Heart left ventricle (tissue), 13 donors: Measurements from ENCODE around the gene MPHOSPH8.

Experiments
- CTCF ChIP-seq, 12 donors: fragments of 200-600 bp; sonication (generic) in 4 of 12; IDR thresholded peaks; one replicate each; pipeline versions ENCODE4 v1.5.0 to v1.8.0; 2018 to 2022; ENCODE audit warnings: antibody characterized with exemption in 12 of 12, mild to moderate bottlenecking in 5 of 12
- POLR2A ChIP-seq, 2 donors: fragments of 450-650 bp; IDR thresholded peaks; one replicate each; pipeline ENCODE4 v1.6.1; 2017; ENCODE audit warnings: antibody characterized with exemption in 2 of 2, mild to moderate bottlenecking in 2 of 2, moderate library complexity in 2 of 2
- donor health status: ischemic (EF 13 %, LVEDD 7.1; RV severe dilation, severe dysfunction).
- donor health status: DM: no; HTN: yes; CAD: no.
- donor health status: DM: no; HTN: no; CAD: no.
- donor health status: ischemic (EF 25% LVEDD 6.9; RV normal size, moderate dysfunction).
- donor health status: ischemic (EF 25% LVEDD 5.7; RV mildly dilated, moderate dysfunction).
- donor health status: ischemic (EF 35%, LVEDD 5.7; RV mildly dilated, moderate dysfunction).
- donor health status: nonischemic (EF 11% LVEDD 7.7; RV severe dilation, severe dysfunction).
- donor health status: DM: yes; HTN: yes; CAD: no.
- donor health status: PGD.
- donor health status: ischemic (EF 29% LVEDD 5.4; RV normal size, mild dysfunction).
- donor health status: nonischemic (EF 23%, LVEDD 6.1; RV moderate dilation, normal function).

- no peak for TF ChIP-seq POLR2A (IDR thresholded peaks at IDR 0.05)
- peak in 1 of 12 donors; percentile 17 for TF ChIP-seq CTCF (IDR thresholded peaks at IDR 0.05)
Observed at GRCh38 chr13:19586904-19587634, 46.4 kb upstream of the MPHOSPH8 start.
